HEK293 (cell line): ENCODE data around the gene CYP2R1.

Experiments
- GFI1B ChIP-seq: fragments of 450-650 bp; formaldehyde crosslinking; IDR thresholded peaks from 2 replicates; pipeline ENCODE4 v1.5.1; 2016; ENCODE audit warnings: missing biosample characterization, missing genetic modification characterization
- GLIS1 ChIP-seq: fragments of 450-650 bp; formaldehyde crosslinking; IDR thresholded peaks from 2 replicates; pipeline ENCODE4 v1.5.1; 2016; ENCODE audit warnings: missing biosample characterization, missing genetic modification characterization
- KLF16 ChIP-seq: fragments of 450-650 bp; formaldehyde crosslinking; IDR thresholded peaks from 2 replicates; pipeline ENCODE4 v1.5.1; 2017; ENCODE audit warnings: missing biosample characterization, missing genetic modification characterization
- KLF8 ChIP-seq: fragments of 450-650 bp; formaldehyde crosslinking; IDR thresholded peaks from 2 replicates; pipeline ENCODE4 v1.5.1; 2016; ENCODE audit warnings: missing biosample characterization, missing genetic modification characterization
- SETDB1 ChIP-seq: IDR thresholded peaks from one replicate; pipeline ENCODE4 v1.6.1; 2017; ENCODE audit warnings: mild to moderate bottlenecking, low read length, moderate library complexity, mixed read lengths; ENCODE audit not compliant: insufficient read length
- SP3 ChIP-seq: fragments of 450-650 bp; formaldehyde crosslinking; IDR thresholded peaks from 2 replicates; pipeline ENCODE4 v1.5.1; 2016; ENCODE audit warnings: missing biosample characterization, missing genetic modification characterization
- SP7 ChIP-seq: fragments of 450-650 bp; formaldehyde crosslinking; IDR thresholded peaks from 2 replicates; pipeline ENCODE4 v1.5.1; 2016; ENCODE audit warnings: missing biosample characterization, missing genetic modification characterization
- YY2 ChIP-seq: fragments of 450-650 bp; formaldehyde crosslinking; IDR thresholded peaks from 2 replicates; pipeline ENCODE4 v1.5.1; 2016; ENCODE audit warnings: missing biosample characterization, missing genetic modification characterization
- ZBTB1 ChIP-seq: fragments of 450-650 bp; formaldehyde crosslinking; IDR thresholded peaks from 2 replicates; pipeline ENCODE4 v1.5.1; 2016; ENCODE audit warnings: missing biosample characterization, missing genetic modification characterization
- ZBTB17 ChIP-seq: fragments of 450-650 bp; formaldehyde crosslinking; IDR thresholded peaks from 2 replicates; pipeline ENCODE4 v1.5.1; 2016; ENCODE audit warnings: missing biosample characterization, missing genetic modification characterization
- ZBTB20 ChIP-seq: fragments of 450-650 bp; formaldehyde crosslinking; IDR thresholded peaks from 2 replicates; pipeline ENCODE4 v1.5.1; 2016; ENCODE audit warnings: missing biosample characterization, missing genetic modification characterization
- ZBTB48 ChIP-seq: fragments of 450-650 bp; formaldehyde crosslinking; IDR thresholded peaks from 2 replicates; pipeline ENCODE4 v1.5.1; 2016; ENCODE audit warnings: missing biosample characterization, missing genetic modification characterization
- ZEB2 ChIP-seq: fragments of 450-650 bp; formaldehyde crosslinking; IDR thresholded peaks from 2 replicates; pipeline ENCODE4 v1.5.1; 2016; ENCODE audit warnings: missing biosample characterization, missing genetic modification characterization
- ZNF121 ChIP-seq: fragments of 450-650 bp; formaldehyde crosslinking; IDR thresholded peaks from 2 replicates; pipeline ENCODE4 v1.5.1; 2016; ENCODE audit warnings: missing biosample characterization, missing genetic modification characterization
- ZNF155 ChIP-seq: fragments of 450-650 bp; formaldehyde crosslinking; IDR thresholded peaks from 2 replicates; pipeline ENCODE4 v1.5.1; 2016; ENCODE audit warnings: missing biosample characterization, missing genetic modification characterization
- ZNF311 ChIP-seq: fragments of 450-650 bp; formaldehyde crosslinking; IDR thresholded peaks from 2 replicates; pipeline ENCODE4 v1.5.1; 2017; ENCODE audit warnings: missing biosample characterization, missing genetic modification characterization, borderline replicate concordance
- ZNF350 ChIP-seq: fragments of 450-650 bp; formaldehyde crosslinking; IDR thresholded peaks from 2 replicates; pipeline ENCODE4 v1.5.0; 2017; ENCODE audit warnings: missing biosample characterization, mild to moderate bottlenecking, missing genetic modification characterization
- ZNF354C ChIP-seq: fragments of 450-650 bp; formaldehyde crosslinking; IDR thresholded peaks from 2 replicates; pipeline ENCODE4 v1.5.1; 2016; ENCODE audit warnings: missing biosample characterization, missing genetic modification characterization, low read depth, borderline replicate concordance
- ZNF37A ChIP-seq: fragments of 450-650 bp; IDR thresholded peaks from 2 replicates; pipeline ENCODE4 v1.5.1; 2018; ENCODE audit warnings: missing biosample characterization, missing genetic modification characterization
- ZNF426 ChIP-seq: fragments of 450-650 bp; formaldehyde crosslinking; IDR thresholded peaks from 2 replicates; pipeline ENCODE4 v1.5.1; 2017; ENCODE audit warnings: missing biosample characterization, missing genetic modification characterization, mild to moderate bottlenecking, inconsistent platforms, moderate library complexity
- ZNF473 ChIP-seq: fragments of 450-650 bp; formaldehyde crosslinking; IDR thresholded peaks from 2 replicates; pipeline ENCODE4 v1.5.1; 2017; ENCODE audit warnings: missing biosample characterization, missing genetic modification characterization
- ZNF510 ChIP-seq: fragments of 450-650 bp; formaldehyde crosslinking; IDR thresholded peaks from 2 replicates; pipeline ENCODE4 v1.5.1; 2018; ENCODE audit warnings: mild to moderate bottlenecking, missing genetic modification characterization, missing biosample characterization; ENCODE audit not compliant: insufficient replicate concordance
- ZNF555 ChIP-seq: fragments of 450-650 bp; formaldehyde crosslinking; conservative IDR thresholded peaks from 2 replicates; pipeline ENCODE4 v1.5.1; 2017; ENCODE audit warnings: missing biosample characterization, mild to moderate bottlenecking, missing genetic modification characterization, inconsistent platforms
- ZNF580 ChIP-seq: fragments of 450-650 bp; formaldehyde crosslinking; IDR thresholded peaks from 2 replicates; pipeline ENCODE4 v1.5.1; 2016; ENCODE audit warnings: missing biosample characterization, missing genetic modification characterization
- ZNF600 ChIP-seq: fragments of 450-650 bp; formaldehyde crosslinking; IDR thresholded peaks from 2 replicates; pipeline ENCODE4 v1.5.1; 2016; ENCODE audit warnings: missing biosample characterization, missing genetic modification characterization
- ZNF664 ChIP-seq: fragments of 450-650 bp; formaldehyde crosslinking; IDR thresholded peaks from 2 replicates; pipeline ENCODE4 v1.5.1; 2016; ENCODE audit warnings: missing biosample characterization, missing genetic modification characterization
- ZNF777 ChIP-seq: fragments of 450-650 bp; formaldehyde crosslinking; IDR thresholded peaks from 2 replicates; pipeline ENCODE4 v1.5.1; 2017; ENCODE audit warnings: missing biosample characterization, missing genetic modification characterization, borderline replicate concordance
- TF ChIP-seq, protein P1 (sequence below): sonication (generic); formaldehyde crosslinking; IDR thresholded peaks from 2 replicates; pipeline ENCODE4 v1.8.1; 2022; ENCODE audit warnings: mild to moderate bottlenecking, moderate library complexity, missing genetic modification reagents
- TF ChIP-seq, protein P2 (sequence below): fragments of 450-650 bp; formaldehyde crosslinking; IDR thresholded peaks from 2 replicates; pipeline ENCODE4 v1.5.1; 2017; ENCODE audit warnings: missing biosample characterization, missing genetic modification characterization
- TF ChIP-seq, protein P3 (sequence below): fragments of 450-650 bp; formaldehyde crosslinking; IDR thresholded peaks from 2 replicates; pipeline ENCODE4 v1.5.1; 2016; ENCODE audit warnings: missing biosample characterization, missing genetic modification characterization
- TF ChIP-seq, protein P4 (sequence below): fragments of 450-650 bp; formaldehyde crosslinking; IDR thresholded peaks from 2 replicates; pipeline ENCODE4 v1.5.1; 2017; ENCODE audit warnings: missing biosample characterization, missing genetic modification characterization
- TF ChIP-seq, protein P5 (sequence below): fragments of 450-650 bp; formaldehyde crosslinking; IDR thresholded peaks from 2 replicates; pipeline ENCODE4 v1.5.1; 2017; ENCODE audit warnings: missing biosample characterization, missing genetic modification characterization

Gene CYP2R1

GRCh38 chr11:14892036-14892556 is at the start of gene CYP2R1 (continued):
- TF ChIP-seq ZNF350 (tag by site-specific recombination) (peak; percentile 91), ZNF580 (peak; percentile 90), ZBTB1 (tag by site-specific recombination) (no peak), ZNF664 (tag by site-specific recombination) (no peak), KLF16 (tag by site-specific recombination) (peak; percentile 90), SP3 (peak; percentile 22), ZNF473 (tag by site-specific recombination) (no peak), ZNF426 (tag by site-specific recombination) (no peak), KLF8 (peak; percentile 53), GFI1B (tag by site-specific recombination) (no peak), ZNF155 (tag by site-specific recombination) (no peak), ZNF510 (tag by site-specific recombination) (no peak), ZNF311 (no peak), SETDB1 (no peak), YY2 (no peak), ZBTB17 (tag by site-specific recombination) (peak; percentile 73), ZNF555 (tag by site-specific recombination) (no peak), ZNF777 (tag by site-specific recombination) (0 out of 2 replicates have a peak, but pooled peaks have one; percentile 3), GLIS1 (0 out of 2 replicates have a peak, but pooled peaks have one; percentile 20), ZNF37A (no peak), SP7 (no peak), ZNF121 (tag by site-specific recombination) (no peak), ZEB2 (0 out of 2 replicates have a peak, but pooled peaks have one; percentile 0), ZBTB20 (tag by site-specific recombination) (no peak), ZNF354C (tag by site-specific recombination) (no peak), ZNF600 (tag by site-specific recombination) (peak; percentile 84), ZBTB48 (tag by site-specific recombination) (peak; percentile 80)
- TF ChIP-seq, protein P1, sequence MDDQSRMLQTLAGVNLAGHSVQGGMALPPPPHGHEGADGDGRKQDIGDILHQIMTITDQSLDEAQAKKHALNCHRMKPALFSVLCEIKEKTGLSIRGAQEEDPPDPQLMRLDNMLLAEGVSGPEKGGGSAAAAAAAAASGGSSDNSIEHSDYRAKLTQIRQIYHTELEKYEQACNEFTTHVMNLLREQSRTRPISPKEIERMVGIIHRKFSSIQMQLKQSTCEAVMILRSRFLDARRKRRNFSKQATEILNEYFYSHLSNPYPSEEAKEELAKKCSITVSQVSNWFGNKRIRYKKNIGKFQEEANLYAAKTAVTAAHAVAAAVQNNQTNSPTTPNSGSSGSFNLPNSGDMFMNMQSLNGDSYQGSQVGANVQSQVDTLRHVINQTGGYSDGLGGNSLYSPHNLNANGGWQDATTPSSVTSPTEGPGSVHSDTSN (CRISPR knock-in tag), result 0 out of 2 replicates have a peak, but pooled peaks have one; percentile 43
- TF ChIP-seq, protein P2, sequence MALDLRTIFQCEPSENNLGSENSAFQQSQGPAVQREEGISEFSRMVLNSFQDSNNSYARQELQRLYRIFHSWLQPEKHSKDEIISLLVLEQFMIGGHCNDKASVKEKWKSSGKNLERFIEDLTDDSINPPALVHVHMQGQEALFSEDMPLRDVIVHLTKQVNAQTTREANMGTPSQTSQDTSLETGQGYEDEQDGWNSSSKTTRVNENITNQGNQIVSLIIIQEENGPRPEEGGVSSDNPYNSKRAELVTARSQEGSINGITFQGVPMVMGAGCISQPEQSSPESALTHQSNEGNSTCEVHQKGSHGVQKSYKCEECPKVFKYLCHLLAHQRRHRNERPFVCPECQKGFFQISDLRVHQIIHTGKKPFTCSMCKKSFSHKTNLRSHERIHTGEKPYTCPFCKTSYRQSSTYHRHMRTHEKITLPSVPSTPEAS (tag by site-specific recombination), result no peak
- TF ChIP-seq, protein P3, sequence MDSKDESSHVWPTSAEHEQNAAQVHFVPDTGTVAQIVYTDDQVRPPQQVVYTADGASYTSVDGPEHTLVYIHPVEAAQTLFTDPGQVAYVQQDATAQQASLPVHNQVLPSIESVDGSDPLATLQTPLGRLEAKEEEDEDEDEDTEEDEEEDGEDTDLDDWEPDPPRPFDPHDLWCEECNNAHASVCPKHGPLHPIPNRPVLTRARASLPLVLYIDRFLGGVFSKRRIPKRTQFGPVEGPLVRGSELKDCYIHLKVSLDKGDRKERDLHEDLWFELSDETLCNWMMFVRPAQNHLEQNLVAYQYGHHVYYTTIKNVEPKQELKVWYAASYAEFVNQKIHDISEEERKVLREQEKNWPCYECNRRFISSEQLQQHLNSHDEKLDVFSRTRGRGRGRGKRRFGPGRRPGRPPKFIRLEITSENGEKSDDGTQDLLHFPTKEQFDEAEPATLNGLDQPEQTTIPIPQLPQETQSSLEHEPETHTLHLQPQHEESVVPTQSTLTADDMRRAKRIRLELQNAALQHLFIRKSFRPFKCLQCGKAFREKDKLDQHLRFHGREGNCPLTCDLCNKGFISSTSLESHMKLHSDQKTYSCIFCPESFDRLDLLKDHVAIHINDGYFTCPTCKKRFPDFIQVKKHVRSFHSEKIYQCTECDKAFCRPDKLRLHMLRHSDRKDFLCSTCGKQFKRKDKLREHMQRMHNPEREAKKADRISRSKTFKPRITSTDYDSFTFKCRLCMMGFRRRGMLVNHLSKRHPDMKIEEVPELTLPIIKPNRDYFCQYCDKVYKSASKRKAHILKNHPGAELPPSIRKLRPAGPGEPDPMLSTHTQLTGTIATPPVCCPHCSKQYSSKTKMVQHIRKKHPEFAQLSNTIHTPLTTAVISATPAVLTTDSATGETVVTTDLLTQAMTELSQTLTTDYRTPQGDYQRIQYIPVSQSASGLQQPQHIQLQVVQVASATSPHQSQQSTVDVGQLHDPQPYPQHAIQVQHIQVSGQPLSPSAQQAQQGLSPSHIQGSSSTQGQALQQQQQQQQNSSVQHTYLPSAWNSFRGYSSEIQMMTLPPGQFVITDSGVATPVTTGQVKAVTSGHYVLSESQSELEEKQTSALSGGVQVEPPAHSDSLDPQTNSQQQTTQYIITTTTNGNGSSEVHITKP (tag by site-specific recombination), result peak; percentile 65
- TF ChIP-seq, protein P4, sequence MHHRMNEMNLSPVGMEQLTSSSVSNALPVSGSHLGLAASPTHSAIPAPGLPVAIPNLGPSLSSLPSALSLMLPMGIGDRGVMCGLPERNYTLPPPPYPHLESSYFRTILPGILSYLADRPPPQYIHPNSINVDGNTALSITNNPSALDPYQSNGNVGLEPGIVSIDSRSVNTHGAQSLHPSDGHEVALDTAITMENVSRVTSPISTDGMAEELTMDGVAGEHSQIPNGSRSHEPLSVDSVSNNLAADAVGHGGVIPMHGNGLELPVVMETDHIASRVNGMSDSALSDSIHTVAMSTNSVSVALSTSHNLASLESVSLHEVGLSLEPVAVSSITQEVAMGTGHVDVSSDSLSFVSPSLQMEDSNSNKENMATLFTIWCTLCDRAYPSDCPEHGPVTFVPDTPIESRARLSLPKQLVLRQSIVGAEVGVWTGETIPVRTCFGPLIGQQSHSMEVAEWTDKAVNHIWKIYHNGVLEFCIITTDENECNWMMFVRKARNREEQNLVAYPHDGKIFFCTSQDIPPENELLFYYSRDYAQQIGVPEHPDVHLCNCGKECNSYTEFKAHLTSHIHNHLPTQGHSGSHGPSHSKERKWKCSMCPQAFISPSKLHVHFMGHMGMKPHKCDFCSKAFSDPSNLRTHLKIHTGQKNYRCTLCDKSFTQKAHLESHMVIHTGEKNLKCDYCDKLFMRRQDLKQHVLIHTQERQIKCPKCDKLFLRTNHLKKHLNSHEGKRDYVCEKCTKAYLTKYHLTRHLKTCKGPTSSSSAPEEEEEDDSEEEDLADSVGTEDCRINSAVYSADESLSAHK (tag by site-specific recombination), result no peak
- TF ChIP-seq, protein P5, sequence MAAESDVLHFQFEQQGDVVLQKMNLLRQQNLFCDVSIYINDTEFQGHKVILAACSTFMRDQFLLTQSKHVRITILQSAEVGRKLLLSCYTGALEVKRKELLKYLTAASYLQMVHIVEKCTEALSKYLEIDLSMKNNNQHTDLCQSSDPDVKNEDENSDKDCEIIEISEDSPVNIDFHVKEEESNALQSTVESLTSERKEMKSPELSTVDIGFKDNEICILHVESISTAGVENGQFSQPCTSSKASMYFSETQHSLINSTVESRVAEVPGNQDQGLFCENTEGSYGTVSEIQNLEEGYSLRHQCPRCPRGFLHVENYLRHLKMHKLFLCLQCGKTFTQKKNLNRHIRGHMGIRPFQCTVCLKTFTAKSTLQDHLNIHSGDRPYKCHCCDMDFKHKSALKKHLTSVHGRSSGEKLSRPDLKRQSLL (tag by site-specific recombination), result peak; percentile 96
